ENCODE measurements around the gene SRRM3. TPM values are rescaled to one million over a fixed set of nuclear protein-coding genes. Genes with fewer than 3 reads are reported as not detected.
"Not testable (repeated sequence)": the region's sequence is repeated elsewhere in the genome, so short reads cannot be mapped to it uniquely, and the experiment has no call there.

Gene SRRM3
- total RNA-seq, 1 experiment from 2014 or later, result 12.7 TPM

DNA sequence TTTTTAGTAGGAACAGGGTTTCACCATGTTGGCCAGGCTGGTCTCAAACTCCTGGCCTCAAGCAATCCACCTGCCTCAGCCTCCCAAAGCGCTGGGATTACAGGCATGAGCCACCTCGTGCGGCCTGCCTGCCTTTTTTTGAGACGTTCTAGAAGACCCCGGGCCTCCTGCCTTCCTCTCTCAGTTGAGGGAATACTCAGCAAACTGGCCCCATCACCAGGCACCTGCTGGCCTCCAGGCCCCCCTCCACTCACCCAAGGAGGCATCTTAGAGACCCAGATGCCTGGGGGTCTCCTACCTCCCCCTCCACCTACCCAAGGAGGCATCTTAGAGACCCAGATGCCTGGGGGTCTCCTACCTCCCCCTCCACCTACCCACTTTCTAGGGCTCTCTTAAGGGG, 91.2 kb downstream of the SRRM3 start:
- CTCF ChIA-PET, result interaction anchor here (0.8 to 2.7 kb wide), 4 partner anchors 15 to 31 kb away, joined by 3 to 64 read pairs (median 6); no protein-coding TSS in a partner anchor
- H4K20me1 ChIP-seq (ENCODE audit: insufficient read depth); H3K4me3 ChIP-seq (replicated peaks in 1 of 2; ENCODE audit: low read depth in 1 of 2, low read length in 2 of 2): not testable (repeated sequence)

GRCh38 chr7:76293407-76293901, 91.8 kb downstream of the SRRM3 start:
- intact Hi-C loops (cut with micrococcal nuclease), result no loop called here
- POLR2A ChIA-PET, result no interaction called here

More for the DNA sequence above, 91.2 kb downstream of the SRRM3 start:
- BruUV-seq (replicated peaks); H3K36me3 ChIP-seq (ENCODE audit: control insufficient read depth in 1 of 2, insufficient read depth in 2 of 2, low read length in 2 of 2); H3K9me3 ChIP-seq (ENCODE audit: control insufficient read depth in 1 of 2, insufficient read depth in 1 of 2, low read depth in 1 of 2, low read length in 2 of 2); ATAC-seq; H2AFZ ChIP-seq (ENCODE audit: low read depth, low read length, poor library complexity, severe bottlenecking); H3K9me2 ChIP-seq (ENCODE audit: insufficient read depth); DNase-seq (ENCODE audit: low read depth, low spot score); H3K27me3 ChIP-seq (ENCODE audit: insufficient read depth, low read length); intact Hi-C loops (cut with micrococcal nuclease); H3K79me2 ChIP-seq (ENCODE audit: insufficient read depth, low read length): not testable (repeated sequence)
- Histone ChIP-seq H3K4me1 (ENCODE audit: control insufficient read depth in 1 of 2, insufficient read depth in 2 of 2, low read length in 2 of 2) (peaks cover 78 to 86% of the 10 kb centered on the region in 2 experiments), H3K9ac (ENCODE audit: low read length) (peak overlapping the region; percentile 67), H3K27ac (ENCODE audit: low read depth, low read length) (peak overlapping the region; percentile 99), H3K4me2 (ENCODE audit: low read length) (peak overlapping the region; percentile 93)
- RAD21 ChIA-PET (ENCODE audit: low non-redundant PET in 1 of 2, low total read pairs in 2 of 2, uncharacterized antibody in 2 of 2, unreplicated experiment in 2 of 2), result interaction anchor here (2.2 kb wide), 2 partner anchors 21 kb away, joined by 14 to 16 read pairs; no protein-coding TSS in a partner anchor
- POLR2A ChIA-PET, result interaction anchor here (0.7 to 2.4 kb wide), 3 partner anchors 10 to 15 kb away, joined by 4 to 21 read pairs (median 8); partner anchors contain the start of gene HSPB1

More at GRCh38 chr7:76293407-76293901, 91.8 kb downstream of the SRRM3 start:
- H3K27me3 ChIP-seq (ENCODE audit: insufficient read depth, low read length), result no peaks in the 10 kb centered on the region
- peak overlapping the region in 1 of 2 experiments; percentile 55; a peak in 1 of 4 replicates for H3K4me3 ChIP-seq (replicated peaks in 1 of 2; ENCODE audit: low read depth in 1 of 2, low read length in 2 of 2)
- CTCF ChIA-PET, result interaction anchor here (1.7 to 2.7 kb wide), 2 partner anchors 20 to 21 kb away, joined by 11 to 64 read pairs; no protein-coding TSS in a partner anchor
- H3K4me1 ChIP-seq (ENCODE audit: control insufficient read depth in 1 of 2, insufficient read depth in 2 of 2, low read length in 2 of 2), result peaks cover 78 to 90% of the 10 kb centered on the region in 2 experiments
- H3K4me2 ChIP-seq (ENCODE audit: low read length), result peak overlapping the region; percentile 93
- H2AFZ ChIP-seq (ENCODE audit: low read depth, low read length, poor library complexity, severe bottlenecking), result no peak overlapping the region
- H3K27ac ChIP-seq (ENCODE audit: low read depth, low read length), result peak overlapping the region; percentile 99
- H4K20me1 ChIP-seq (ENCODE audit: insufficient read depth), result no peaks in the 10 kb centered on the region
- H3K9me2 ChIP-seq (ENCODE audit: insufficient read depth), result no peaks in the 10 kb centered on the region
- no peaks in the 10 kb centered on the region for H3K79me2 ChIP-seq (ENCODE audit: insufficient read depth, low read length)
- no peaks in the 10 kb centered on the region for H3K9me3 ChIP-seq (ENCODE audit: control insufficient read depth in 1 of 2, insufficient read depth in 1 of 2, low read depth in 1 of 2, low read length in 2 of 2)
- TF ChIP-seq POLR2AphosphoS5 (IDR thresholded peaks at IDR 0.05; ENCODE audit: low read depth, low read length) (no peak), EZH2 (IDR thresholded peaks at IDR 0.05) (no peak), SRF (IDR thresholded peaks at IDR 0.05; ENCODE audit: low read depth) (no peak), JUND (IDR thresholded peaks at IDR 0.05) (no peak), ZFX (IDR thresholded peaks at IDR 0.05) (no peak), SIN3A (IDR thresholded peaks at IDR 0.05; ENCODE audit: low read depth) (no peak), TCF7L2 (IDR thresholded peaks at IDR 0.05; ENCODE audit: borderline replicate concordance, extremely low read depth, insufficient read depth, insufficient read length) (no peak)
- TF ChIP-seq, protein P1, sequence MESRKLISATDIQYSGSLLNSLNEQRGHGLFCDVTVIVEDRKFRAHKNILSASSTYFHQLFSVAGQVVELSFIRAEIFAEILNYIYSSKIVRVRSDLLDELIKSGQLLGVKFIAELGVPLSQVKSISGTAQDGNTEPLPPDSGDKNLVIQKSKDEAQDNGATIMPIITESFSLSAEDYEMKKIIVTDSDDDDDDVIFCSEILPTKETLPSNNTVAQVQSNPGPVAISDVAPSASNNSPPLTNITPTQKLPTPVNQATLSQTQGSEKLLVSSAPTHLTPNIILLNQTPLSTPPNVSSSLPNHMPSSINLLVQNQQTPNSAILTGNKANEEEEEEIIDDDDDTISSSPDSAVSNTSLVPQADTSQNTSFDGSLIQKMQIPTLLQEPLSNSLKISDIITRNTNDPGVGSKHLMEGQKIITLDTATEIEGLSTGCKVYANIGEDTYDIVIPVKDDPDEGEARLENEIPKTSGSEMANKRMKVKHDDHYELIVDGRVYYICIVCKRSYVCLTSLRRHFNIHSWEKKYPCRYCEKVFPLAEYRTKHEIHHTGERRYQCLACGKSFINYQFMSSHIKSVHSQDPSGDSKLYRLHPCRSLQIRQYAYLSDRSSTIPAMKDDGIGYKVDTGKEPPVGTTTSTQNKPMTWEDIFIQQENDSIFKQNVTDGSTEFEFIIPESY (IDR thresholded peaks at IDR 0.05; ENCODE audit: extremely low read depth, insufficient replicate concordance, low read length), result no peak
- H3K36me3 ChIP-seq (ENCODE audit: control insufficient read depth in 1 of 2, insufficient read depth in 2 of 2, low read length in 2 of 2), result no peaks in the 10 kb centered on the region
- DNase-seq (ENCODE audit: low read depth, low spot score) (no peak), ATAC-seq (no peak)
- RAD21 ChIA-PET (ENCODE audit: low non-redundant PET in 1 of 2, low total read pairs in 2 of 2, uncharacterized antibody in 2 of 2, unreplicated experiment in 2 of 2), result interaction anchor here in 1 of 2 experiments (1.5 kb wide), 1 partner anchor 21 kb away, joined by 5 read pairs; no protein-coding TSS in a partner anchor
- BruUV-seq (replicated peaks), result no TSS peak
- H3K9ac ChIP-seq (ENCODE audit: low read length), result peak overlapping the region; percentile 67

Measured in HCT116 (cell line).